SK-N-SH (cell line): ENCODE results near the gene LARP6. TPM values are rescaled to one million over a fixed set of nuclear protein-coding genes. Genes with fewer than 3 reads are reported as not detected.
"Not testable (repeated sequence)": the region's sequence is repeated elsewhere in the genome, so short reads cannot be mapped to it uniquely, and the experiment has no call there.

Experiments
- CTCF ChIA-PET: fragments of 300-600, 350-600 bp; formaldehyde crosslinking; extraction: SDS; loops from one replicate; lab custom pipeline; 2021; lab: Yijun Ruan, JAX
- POLR2A ChIA-PET: fragments of 350-600 bp; sonication (Branson Sonifier 250); formaldehyde crosslinking; extraction: SDS; loops from one replicate; lab custom pipeline; 2020; ENCODE audit warnings: antibody characterized with exemption, inconsistent platforms; lab: Yijun Ruan, JAX
- DNase-seq: peaks from one replicate; pipeline ENCODE4 v3.0.0; 2012
- H2AFZ ChIP-seq: fragments of 200-600 bp; sonication (generic); 2 replicates; pipeline ENCODE4 v1.8.1; 2016; ENCODE audit warnings: antibody characterized with exemption, mild to moderate bottlenecking, low read depth
- H3F3A ChIP-seq: fragments of 200-600 bp; sonication (generic); replicated peaks from 2 replicates; pipeline ENCODE3; 2016; ENCODE audit warnings: antibody characterized with exemption, mild to moderate bottlenecking; ENCODE audit not compliant: insufficient read depth
- H3K27ac ChIP-seq, 2 experiments: fragments of 200-500 bp in 1 of 2; fragments of 200-600 bp in 1 of 2; sonication (Bioruptor generic) in 1 of 2; sonication (generic), shearing (Covaris generic) in 1 of 2; 2 replicates each; pipeline versions ENCODE4 v1.5.1 to v1.6.1; 2014 to 2016; ENCODE audit warnings: low read depth in 2 of 2, inconsistent platforms in 1 of 2, low read length in 1 of 2, mild to moderate bottlenecking in 1 of 2, mixed read lengths in 1 of 2
- H3K27me3 ChIP-seq: fragments of 200-600 bp; sonication (generic), shearing (Covaris generic); 2 replicates; pipeline ENCODE4 v1.6.1; 2016; ENCODE audit warnings: mixed run types; ENCODE audit not compliant: insufficient read depth
- H3K36me3 ChIP-seq, 2 experiments: fragments of 200-500 bp in 1 of 2; fragments of 200-600 bp in 1 of 2; sonication (Bioruptor generic) in 1 of 2; sonication (generic) in 1 of 2; replicated peaks in 1 of 2; 2 replicates each; pipeline versions ENCODE3 to v1.5.1; 2014 to 2016; ENCODE audit warnings: low read length in 1 of 2, mild to moderate bottlenecking in 1 of 2; ENCODE audit not compliant: insufficient read depth in 2 of 2, control insufficient read depth in 1 of 2
- H3K4me1 ChIP-seq, 2 experiments: fragments of 200-500 bp in 1 of 2; fragments of 200-600 bp in 1 of 2; sonication (Bioruptor generic) in 1 of 2; sonication (generic), shearing (Covaris generic) in 1 of 2; 2 replicates each; pipeline versions ENCODE4 v1.5.1 to v1.6.1; 2014 to 2016; ENCODE audit warnings: low read depth in 1 of 2, low read length in 1 of 2, mixed run types in 1 of 2; ENCODE audit not compliant: insufficient read depth in 2 of 2, control insufficient read depth in 1 of 2
- H3K4me2 ChIP-seq: fragments of 200-600 bp; sonication (generic), shearing (Covaris generic); 2 replicates; pipeline ENCODE4 v1.6.1; 2017; ENCODE audit warnings: mixed run types
- H3K4me3 ChIP-seq, 2 experiments: fragments of 200-500 bp in 1 of 2; fragments of 200-600 bp in 1 of 2; sonication (Bioruptor generic) in 1 of 2; sonication (generic), shearing (Covaris generic) in 1 of 2; 2 replicates each; pipeline versions ENCODE4 v1.5.1 to v1.8.1; 2014 to 2016; ENCODE audit warnings: low read depth in 2 of 2, inconsistent platforms in 1 of 2, low read length in 1 of 2, mild to moderate bottlenecking in 1 of 2, mixed read lengths in 1 of 2, moderate library complexity in 1 of 2
- H3K79me2 ChIP-seq: fragments of 200-600 bp; sonication (generic); 2 replicates; pipeline ENCODE4 v1.8.1; 2017; ENCODE audit warnings: mild to moderate bottlenecking; ENCODE audit not compliant: insufficient read depth
- H3K9ac ChIP-seq: fragments of 200-600 bp; sonication (generic); 2 replicates; pipeline ENCODE4 v1.6.1; 2017; ENCODE audit warnings: mixed run types
- H3K9me2 ChIP-seq: fragments of 200-600 bp; sonication (generic); 2 replicates; pipeline ENCODE4 v1.6.1; 2017; ENCODE audit warnings: mixed run types
- H3K9me3 ChIP-seq: fragments of 200-600 bp; sonication (generic); 2 replicates; pipeline ENCODE4 v1.6.1; 2017; ENCODE audit warnings: mixed run types, mild to moderate bottlenecking, moderate library complexity
- H4K20me1 ChIP-seq: fragments of 200-600 bp; sonication (generic); 2 replicates; pipeline ENCODE4 v1.6.1; 2017; ENCODE audit warnings: mild to moderate bottlenecking, mixed run types; ENCODE audit not compliant: insufficient read depth
- ELF1 ChIP-seq: IDR thresholded peaks from 2 replicates; pipeline ENCODE4 v1.4.0; 2012
- FOSL2 ChIP-seq: IDR thresholded peaks from 2 replicates; pipeline ENCODE4 v1.4.0; 2012; ENCODE audit warnings: low read depth, mild to moderate bottlenecking, moderate library complexity, borderline replicate concordance
- GABPA ChIP-seq: IDR thresholded peaks from 2 replicates; pipeline ENCODE4 v1.4.0; 2012; ENCODE audit warnings: low read depth, mild to moderate bottlenecking
- GATA2 ChIP-seq: sonication (generic); formaldehyde crosslinking; IDR thresholded peaks from 2 replicates; pipeline ENCODE4 v1.5.0; 2020; ENCODE audit warnings: mild to moderate bottlenecking, missing genetic modification reagents
- JUND ChIP-seq: IDR thresholded peaks from 2 replicates; pipeline ENCODE4 v1.4.0; 2012
- NFIC ChIP-seq: IDR thresholded peaks from 2 replicates; pipeline ENCODE4 v1.4.0; 2012; ENCODE audit warnings: borderline replicate concordance
- NRF1 ChIP-seq: IDR thresholded peaks from 2 replicates; pipeline ENCODE4 v1.6.1; 2012; ENCODE audit warnings: low read depth, mild to moderate bottlenecking, low read length
- POLR2AphosphoS5 ChIP-seq: IDR thresholded peaks from 2 replicates; pipeline ENCODE4 v1.6.1; 2012; ENCODE audit warnings: low read depth, low read length
- RCOR1 ChIP-seq: fragments of 150-350 bp; IDR thresholded peaks from 2 replicates; pipeline ENCODE4 v1.6.1; 2017; ENCODE audit warnings: antibody characterized with exemption, low read length
- RFX5 ChIP-seq: IDR thresholded peaks from 2 replicates; pipeline ENCODE4 v1.6.1; 2012; ENCODE audit warnings: mild to moderate bottlenecking, improper control_type of control experiment, low read length
- RXRA ChIP-seq: IDR thresholded peaks from 2 replicates; pipeline ENCODE4 v1.4.0; 2012; ENCODE audit warnings: low read depth, mild to moderate bottlenecking, borderline replicate concordance
- SIN3A ChIP-seq: IDR thresholded peaks from 2 replicates; pipeline ENCODE4 v1.6.1; 2012; ENCODE audit warnings: low read depth, mild to moderate bottlenecking, low read length, moderate library complexity, borderline replicate concordance
- SMC3 ChIP-seq: IDR thresholded peaks from 2 replicates; pipeline ENCODE4 v1.6.1; 2012; ENCODE audit warnings: low read depth, low read length, improper control_type of control experiment
- TCF12 ChIP-seq: IDR thresholded peaks from 2 replicates; pipeline ENCODE4 v1.4.0; 2012
- YY1 ChIP-seq: IDR thresholded peaks from 2 replicates; pipeline ENCODE4 v1.4.0; 2012; ENCODE audit warnings: low read depth, mild to moderate bottlenecking
- WGBS: methylation state at CpG from one replicate; pipeline ENCODE4 v1.1.6; 2017; ENCODE audit warnings: low lambda C conversion rate; 5-methylcytosine and 5-hydroxymethylcytosine counted together
- polyA plus RNA-seq, 3 experiments: library from polyadenylated mRNA; depleted of rRNA; stranded (reverse); fragments of >200 nt; gene quantifications; 2 replicates each; pipeline ENCODE4 v1.2.3, GENCODE V29; 2012
- TF ChIP-seq, protein P1 (sequence below): fragments of 150-350 bp; IDR thresholded peaks from 2 replicates; pipeline ENCODE4 v1.6.1; 2016; ENCODE audit warnings: mild to moderate bottlenecking, low read depth, low read length

LARP6 gene
- polyA plus RNA-seq, 1 of the 3 experiments (the other 2 are of a cell fraction) = 236 TPM

DNA sequence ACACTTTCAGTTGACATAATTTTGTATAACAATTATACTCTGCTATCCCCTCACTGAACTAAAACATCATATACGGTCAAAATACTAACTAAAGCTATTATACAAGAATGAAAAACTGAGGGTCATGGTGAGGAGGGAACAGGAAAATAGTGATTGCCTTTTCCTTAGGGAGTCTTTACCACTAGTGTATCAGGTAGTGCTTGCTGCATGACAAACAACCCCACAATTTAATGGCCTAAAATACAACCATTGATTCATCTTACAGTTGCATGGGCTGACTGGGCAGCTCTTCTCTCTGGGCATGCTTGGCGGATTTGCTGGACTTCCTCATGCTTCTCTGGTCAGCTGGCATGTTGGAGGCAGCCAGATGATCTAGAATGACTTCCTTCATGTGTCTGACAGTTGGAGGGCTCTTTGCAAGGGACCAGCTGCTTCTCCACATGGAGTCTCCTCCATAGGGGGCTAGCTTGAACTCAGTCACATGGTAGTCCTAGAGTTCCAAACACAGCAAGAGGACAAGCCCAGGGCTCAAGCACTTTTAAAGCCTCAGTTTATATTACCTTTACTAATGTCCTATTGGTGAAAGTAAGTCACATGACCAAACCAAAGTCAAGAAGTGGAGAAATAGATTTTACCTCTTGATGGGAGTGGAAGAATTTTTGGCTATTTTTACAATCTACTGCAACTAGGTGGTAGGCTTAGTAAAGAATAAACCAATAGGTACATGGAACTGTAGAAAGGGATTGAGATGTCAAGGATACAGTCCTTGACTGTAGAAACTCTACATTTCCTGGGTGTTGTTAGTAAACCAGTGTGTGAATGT is 19.5 kb upstream of the LARP6 start:
- H2AFZ ChIP-seq = no peak overlapping the region
- 92% methylated on average over 2 of the region's 2 CpGs for WGBS
- CTCF ChIA-PET = interaction anchor here (0.9 to 4.4 kb wide), 10 partner anchors 10 to 206 kb away, joined by 3 to 79 read pairs (median 14); partner anchors contain the start of gene LRRC49
- no peak overlapping the region for H3K4me3 ChIP-seq
- POLR2A ChIA-PET = no interaction called here
- peaks cover 16 to 25% of the 10 kb centered on the region in 2 experiments for H3K4me1 ChIP-seq
- no peak overlapping the region for H3K27ac ChIP-seq
- DNase-seq = no peak
- H3F3A ChIP-seq = peaks cover 24% of the 10 kb centered on the region
- H3K79me2 ChIP-seq = no peaks in the 10 kb centered on the region
- no peaks in the 10 kb centered on the region for H4K20me1 ChIP-seq
- H3K4me2 ChIP-seq = no peak overlapping the region
- H3K27me3 ChIP-seq = no peaks in the 10 kb centered on the region
- H3K9me3 ChIP-seq = no peaks in the 10 kb centered on the region
- no peaks in the 10 kb centered on the region for H3K36me3 ChIP-seq
- TF ChIP-seq RFX5 (no peak), RCOR1 (no peak), NFIC (no peak), YY1 (no peak), TCF12 (no peak), SIN3A (no peak), FOSL2 (no peak), NRF1 (no peak), POLR2AphosphoS5 (no peak), SMC3 (no peak), JUND (no peak), GABPA (no peak), RXRA (no peak), ELF1 (no peak), GATA2 (no peak)
- TF ChIP-seq, protein P1, sequence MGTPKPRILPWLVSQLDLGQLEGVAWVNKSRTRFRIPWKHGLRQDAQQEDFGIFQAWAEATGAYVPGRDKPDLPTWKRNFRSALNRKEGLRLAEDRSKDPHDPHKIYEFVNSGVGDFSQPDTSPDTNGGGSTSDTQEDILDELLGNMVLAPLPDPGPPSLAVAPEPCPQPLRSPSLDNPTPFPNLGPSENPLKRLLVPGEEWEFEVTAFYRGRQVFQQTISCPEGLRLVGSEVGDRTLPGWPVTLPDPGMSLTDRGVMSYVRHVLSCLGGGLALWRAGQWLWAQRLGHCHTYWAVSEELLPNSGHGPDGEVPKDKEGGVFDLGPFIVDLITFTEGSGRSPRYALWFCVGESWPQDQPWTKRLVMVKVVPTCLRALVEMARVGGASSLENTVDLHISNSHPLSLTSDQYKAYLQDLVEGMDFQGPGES = no peak
- H3K9ac ChIP-seq = no peak overlapping the region
- H3K9me2 ChIP-seq = no peaks in the 10 kb centered on the region

DNA sequence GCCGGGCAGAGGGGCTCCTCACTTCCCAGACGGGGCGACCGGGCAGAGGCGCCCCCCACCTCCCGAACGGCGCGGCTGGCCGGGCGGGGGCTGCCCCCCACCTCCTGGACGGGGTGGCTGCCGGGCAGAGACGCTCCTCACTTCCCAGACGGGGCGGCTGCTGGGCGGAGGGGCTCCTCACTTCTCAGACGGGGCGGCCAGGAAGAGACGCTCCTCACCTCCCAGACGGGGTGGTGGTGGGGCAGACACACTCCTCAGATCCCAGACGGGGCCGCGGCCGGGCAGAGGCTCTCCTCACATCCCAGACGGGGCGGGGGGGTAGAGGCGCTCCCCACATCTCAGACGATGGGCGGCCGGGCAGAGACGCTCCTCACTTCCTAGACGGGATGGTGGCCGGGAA is 17.5 kb upstream of the LARP6 start:
- H3K9ac ChIP-seq, H2AFZ ChIP-seq, CTCF ChIA-PET, H3K27ac ChIP-seq, H3K27me3 ChIP-seq, H3K9me3 ChIP-seq, H3K9me2 ChIP-seq, POLR2A ChIA-PET, H4K20me1 ChIP-seq, H3K79me2 ChIP-seq, H3K4me2 ChIP-seq, DNase-seq, H3K4me3 ChIP-seq, H3K36me3 ChIP-seq: not testable (repeated sequence)
- Histone ChIP-seq H3K4me1 (peaks cover 31 to 35% of the 10 kb centered on the region in 2 experiments), H3F3A (peaks cover 25% of the 10 kb centered on the region)
- WGBS = 93% methylated on average over 10 of the region's 34 CpGs
